Liver (tissue), 4 donors: Measurements from ENCODE around the gene KCNJ5. TPM values are rescaled to one million over a fixed set of nuclear protein-coding genes. Genes with fewer than 3 reads are reported as not detected.

ENCODE experiments used
- polyA plus RNA-seq, 2 donors: library from polyadenylated mRNA; stranded (reverse) in 1 of 2; unstranded in 1 of 2; fragments of 200-250 nt in 1 of 2; fragments of >200 nt in 1 of 2; fragmentation: Nextera tagmentation in 1 of 2; extraction: Ambion mirVana in 1 of 2; gene quantifications; one replicate each; pipeline versions ENCODE4 v1.2.1 to v1.2.3, GENCODE V29; 2013 to 2015
- total RNA-seq, 2 donors: library from RNA; depleted of rRNA; stranded (reverse); fragments of >200 nt; gene quantifications; one replicate each; pipeline ENCODE4 v1.2.3, GENCODE V29; 2014
- donor health status: healthy.
- donor health status: healthy.
- donor health status: healthy.

KCNJ5 gene
- total and polyA plus RNA-seq, 4 donors, result 0.04 to 0.08 (median 0.06) TPM

Other genes with a start within 250 kb of the KCNJ5 start
- gene FLI1, start 197.3 kb upstream of the KCNJ5 start, total RNA-seq, result 10 to 100 TPM in 1 of 2 donors, 1 to 10 TPM in 1; 5.9 to 18.1 TPM
- gene FLI1, start 197.3 kb upstream of the KCNJ5 start, polyA plus RNA-seq, result 1 to 10 TPM; 2.5 to 4.1 TPM
- gene KCNJ1, start 24.1 kb upstream of the KCNJ5 start, total RNA-seq, result under 1 TPM in 1 of 2 donors, not detected in 1; 0.23 TPM
- gene KCNJ1, start 24.1 kb upstream of the KCNJ5 start, polyA plus RNA-seq, result under 1 TPM in 1 of 2 donors, not detected in 1; 0.14 TPM
- gene TP53AIP1, start 51.5 kb downstream of the KCNJ5 start, total RNA-seq, result under 1 TPM in 1 of 2 donors, not detected in 1; 0.08 TPM
- not detected for gene TP53AIP1, start 51.5 kb downstream of the KCNJ5 start, polyA plus RNA-seq